RWPE2 (cell line): ENCODE measurements around the gene OR1Q1.

ENCODE experiments used
- ATAC-seq: fragments of 200-7000 bp; cut with Tn5 transposase; 3 replicates; pipeline ENCODE4 v1.9.1; 2021; ENCODE audit warnings: low read depth
- DNase-seq: peaks from one replicate; pipeline ENCODE4 v3.0.0-alpha.2; 2020; ENCODE audit warnings: low spot score
- H3K27ac ChIP-seq: fragments of 450-650 bp; 2 replicates; pipeline ENCODE4 v1.5.1; 2017; ENCODE audit warnings: mild to moderate bottlenecking; ENCODE audit not compliant: poor library complexity, severe bottlenecking
- H3K27me3 ChIP-seq: fragments of 250-450 bp; sonication (Bioruptor Pico); 2 replicates; pipeline ENCODE4 v1.5.1; 2021; ENCODE audit warnings: mild to moderate bottlenecking, moderate library complexity; ENCODE audit not compliant: insufficient read depth, poor library complexity, severe bottlenecking
- H3K36me3 ChIP-seq: fragments of 250-450 bp; sonication (Bioruptor Pico); 2 replicates; pipeline ENCODE4 v1.5.1; 2020; ENCODE audit warnings: low read depth, mild to moderate bottlenecking, moderate library complexity
- H3K4me1 ChIP-seq: fragments of 250-450 bp; sonication (Bioruptor Pico); 2 replicates; pipeline ENCODE4 v1.5.1; 2021; ENCODE audit warnings: mild to moderate bottlenecking, moderate library complexity; ENCODE audit not compliant: insufficient read depth, poor library complexity, severe bottlenecking
- H3K4me3 ChIP-seq: fragments of 250-450 bp; sonication (Bioruptor Pico); 2 replicates; pipeline ENCODE4 v1.5.1; 2021; ENCODE audit warnings: mild to moderate bottlenecking, moderate library complexity; ENCODE audit not compliant: severe bottlenecking
- H3K9me3 ChIP-seq: fragments of 250-450 bp; sonication (Bioruptor Pico); 2 replicates; pipeline ENCODE4 v1.5.1; 2021; ENCODE audit warnings: mild to moderate bottlenecking, moderate library complexity; ENCODE audit not compliant: severe bottlenecking
- CTCF ChIP-seq: fragments of 450-650 bp; IDR thresholded peaks from one replicate; pipeline ENCODE4 v1.5.1; 2017; ENCODE audit warnings: mild to moderate bottlenecking, moderate library complexity; ENCODE audit not compliant: poor library complexity, severe bottlenecking

OR1Q1 gene

DNA sequence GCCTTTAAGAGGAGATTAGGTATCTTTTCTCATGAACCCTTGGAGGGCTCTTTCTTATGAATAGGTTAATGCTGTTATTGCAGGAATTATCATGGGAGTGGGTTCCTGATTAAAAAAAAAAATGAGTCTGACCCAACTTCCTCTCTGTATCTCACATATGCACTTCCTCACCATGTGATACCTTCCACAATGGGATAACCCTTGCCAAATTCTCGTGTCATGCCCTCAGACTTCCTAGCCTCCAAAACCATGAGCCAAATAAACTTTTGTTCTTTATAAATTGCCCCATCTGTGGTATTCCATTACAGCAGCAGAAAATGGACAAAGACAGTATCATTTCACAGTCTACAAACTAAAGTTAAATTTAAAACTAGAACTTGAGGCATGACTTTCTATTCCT is 41.8 kb downstream of the OR1Q1 start:
- ATAC-seq (no peak), DNase-seq (no peak)
- no peak for TF ChIP-seq CTCF
- Histone ChIP-seq H3K4me1 (no peaks in the 10 kb centered on the region), H3K27ac (no peak overlapping the region), H3K27me3 (no peaks in the 10 kb centered on the region), H3K9me3 (no peaks in the 10 kb centered on the region), H3K4me3 (no peak overlapping the region), H3K36me3 (no peaks in the 10 kb centered on the region)

- DNase-seq (no peak), ATAC-seq (no peak)
- H3K36me3 ChIP-seq, result no peaks in the 10 kb centered on the region
- peaks cover 3% of the 10 kb centered on the region for H3K27me3 ChIP-seq
- no peaks in the 10 kb centered on the region for H3K4me1 ChIP-seq
- TF ChIP-seq CTCF, result no peak
- H3K9me3 ChIP-seq, result no peaks in the 10 kb centered on the region
- no peak within 1 kb of the TSS for H3K27ac ChIP-seq
- no peak within 1 kb of the TSS for H3K4me3 ChIP-seq
These were observed 43.0 kb downstream of the OR1Q1 start, which contains the start of gene OR1B1 for GRCh38 chr9:122657527-122657926. OR1B1 (minus strand) TSS chr9:122657627.

- no peaks in the 10 kb centered on the region for H3K4me1 ChIP-seq
- no peaks in the 10 kb centered on the region for H3K36me3 ChIP-seq
- DNase-seq, result no peak
- H3K9me3 ChIP-seq, result no peaks in the 10 kb centered on the region
- ATAC-seq, result no peak
- no peak for TF ChIP-seq CTCF
- no peak within 1 kb of the TSS for H3K4me3 ChIP-seq
- peaks cover 5% of the 10 kb centered on the region for H3K27me3 ChIP-seq
- H3K27ac ChIP-seq, result no peak within 1 kb of the TSS
These were observed 46.9 kb downstream of the OR1Q1 start, which contains the start of gene OR1L1 for GRCh38 chr9:122661416-122661815. OR1L1 (plus strand) TSS chr9:122661716; CDS start chr9:122661716, 0 bp downstream.
